NCI-H69 (cell line): ENCODE results near the gene GRK6.
"Not testable (repeated sequence)": the region's sequence is repeated elsewhere in the genome, so short reads cannot be mapped to it uniquely, and the experiment has no call there.

Source experiments
- DNase-seq: peaks from one replicate; lab custom pipeline; 2025; lab: John Stamatoyannopoulos, UW

The GRK6 gene

GRCh38 chr5:177471610-177472356 is 45.3 kb downstream of the GRK6 start:
- DNase-seq, result no peak

GRCh38 chr5:177472460-177473442 is 46.3 kb downstream of the GRK6 start:
- peak; percentile 77 for DNase-seq

- peak; percentile 86 for DNase-seq
Observed at GRCh38 chr5:177473443-177474001, 47.0 kb downstream of the GRK6 start, which contains the start of gene DBN1. DBN1 (minus strand) TSS chr5:177473634; CDS start chr5:177473521, 113 bp downstream.

GRCh38 chr5:177474002-177474476 is 47.6 kb downstream of the GRK6 start:
- DNase-seq, result no peak

- no peak for DNase-seq
Observed at GRCh38 chr5:177474846-177475562, 48.5 kb downstream of the GRK6 start.

- DNase-seq, result no peak
Observed at GRCh38 chr5:177475563-177476427, 49.3 kb downstream of the GRK6 start.

GRCh38 chr5:177476531-177477233 is 50.2 kb downstream of the GRK6 start:
- DNase-seq, result no peak

- DNase-seq, result no peak
Observed at GRCh38 chr5:177477701-177478477, 51.4 kb downstream of the GRK6 start.

GRCh38 chr5:177478711-177479646 is 52.5 kb downstream of the GRK6 start:
- no peak for DNase-seq

- no peak for DNase-seq
Observed at GRCh38 chr5:177479774-177480173, 53.3 kb downstream of the GRK6 start.

GRCh38 chr5:177482359-177482795 is 55.9 kb downstream of the GRK6 start:
- no peak for DNase-seq

GRCh38 chr5:177483042-177483441 is 56.6 kb downstream of the GRK6 start:
- DNase-seq, result no peak

GRCh38 chr5:177483994-177484901 is 57.8 kb downstream of the GRK6 start:
- DNase-seq, result no peak

GRCh38 chr5:177484902-177485549 is 58.5 kb downstream of the GRK6 start:
- no peak for DNase-seq

- not testable (repeated sequence) for DNase-seq
Observed at GRCh38 chr5:177485753-177486152, 59.3 kb downstream of the GRK6 start.

- DNase-seq, result no peak
Observed at GRCh38 chr5:177486256-177486655, 59.8 kb downstream of the GRK6 start.
